Measurements from ENCODE around the gene BRSK2. TPM values are rescaled to one million over a fixed set of nuclear protein-coding genes. Genes with fewer than 3 reads are reported as not detected.
"Not testable (repeated sequence)": the region's sequence is repeated elsewhere in the genome, so short reads cannot be mapped to it uniquely, and the experiment has no call there.

The BRSK2 gene
- total and polyA plus RNA-seq, 2 donors from 2014 or later, result 0.43 to 1.2 TPM

DNA sequence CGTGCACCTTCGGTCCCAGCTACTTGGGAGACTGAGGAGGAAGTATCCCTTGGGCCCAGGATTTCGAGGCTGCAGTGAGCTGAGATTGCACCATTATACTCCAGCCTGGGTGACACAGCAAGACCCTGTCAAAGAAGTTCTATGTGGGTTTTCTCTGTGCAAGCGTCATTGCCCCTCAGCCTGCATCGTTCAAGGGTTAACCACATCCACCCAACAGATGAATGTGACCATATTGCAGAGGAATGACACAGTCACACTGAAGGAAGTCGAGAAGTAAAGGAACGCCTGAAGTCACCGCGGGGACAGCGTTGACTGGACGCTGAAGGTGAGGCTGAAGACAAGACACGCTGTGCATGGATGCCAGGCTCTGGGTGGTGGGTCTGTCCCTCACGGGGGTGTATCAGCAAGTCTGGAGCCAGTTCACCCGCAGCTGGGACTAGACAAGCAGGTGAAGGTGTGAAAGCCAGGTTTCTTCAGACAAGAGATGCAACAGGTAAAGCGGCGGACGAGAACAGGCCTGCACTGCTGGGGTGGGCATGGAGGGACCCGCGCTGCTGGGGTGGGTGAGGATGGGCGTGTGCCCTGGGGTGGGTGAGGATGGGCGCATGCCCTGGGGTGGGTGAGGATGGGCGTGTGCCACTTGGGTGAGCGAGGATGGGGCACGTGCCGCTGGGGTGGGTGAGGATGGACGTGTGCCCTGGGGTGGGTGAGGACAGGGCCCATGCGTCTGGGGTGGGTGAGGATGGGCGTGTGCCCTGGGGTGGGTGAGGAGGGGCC is 43.8 kb upstream of the BRSK2 start:
- no peak for DNase-seq
- no peaks in the 10 kb centered on the region for H3K27me3 ChIP-seq (ENCODE audit: control insufficient read depth, insufficient read depth, low read length)
- no peak overlapping the region for H3K9ac ChIP-seq (ENCODE audit: low read length in 3 of 3)
- H3K4me3 ChIP-seq (ENCODE audit: low read length in 3 of 3), result no peak overlapping the region
- H3K9me3 ChIP-seq (ENCODE audit: control insufficient read depth in 2 of 3, insufficient read depth in 1 of 3, low read length in 3 of 3), result no peaks in the 10 kb centered on the region
- TF ChIP-seq, protein P1, sequence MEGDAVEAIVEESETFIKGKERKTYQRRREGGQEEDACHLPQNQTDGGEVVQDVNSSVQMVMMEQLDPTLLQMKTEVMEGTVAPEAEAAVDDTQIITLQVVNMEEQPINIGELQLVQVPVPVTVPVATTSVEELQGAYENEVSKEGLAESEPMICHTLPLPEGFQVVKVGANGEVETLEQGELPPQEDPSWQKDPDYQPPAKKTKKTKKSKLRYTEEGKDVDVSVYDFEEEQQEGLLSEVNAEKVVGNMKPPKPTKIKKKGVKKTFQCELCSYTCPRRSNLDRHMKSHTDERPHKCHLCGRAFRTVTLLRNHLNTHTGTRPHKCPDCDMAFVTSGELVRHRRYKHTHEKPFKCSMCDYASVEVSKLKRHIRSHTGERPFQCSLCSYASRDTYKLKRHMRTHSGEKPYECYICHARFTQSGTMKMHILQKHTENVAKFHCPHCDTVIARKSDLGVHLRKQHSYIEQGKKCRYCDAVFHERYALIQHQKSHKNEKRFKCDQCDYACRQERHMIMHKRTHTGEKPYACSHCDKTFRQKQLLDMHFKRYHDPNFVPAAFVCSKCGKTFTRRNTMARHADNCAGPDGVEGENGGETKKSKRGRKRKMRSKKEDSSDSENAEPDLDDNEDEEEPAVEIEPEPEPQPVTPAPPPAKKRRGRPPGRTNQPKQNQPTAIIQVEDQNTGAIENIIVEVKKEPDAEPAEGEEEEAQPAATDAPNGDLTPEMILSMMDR (IDR thresholded peaks at IDR 0.05; ENCODE audit: borderline replicate concordance, extremely low read depth, insufficient read depth), result no peak
- intact Hi-C loops (cut with DNase I), result no loop called here
- no peak for FAIRE-seq
- H3K27ac ChIP-seq (ENCODE audit: low read depth in 2 of 2, low read length in 2 of 2), result no peak overlapping the region
- H3K4me1 ChIP-seq (ENCODE audit: control insufficient read depth in 2 of 3, insufficient read depth in 2 of 3, low read depth in 1 of 3, low read length in 3 of 3), result no peaks in the 10 kb centered on the region
- H3K36me3 ChIP-seq (ENCODE audit: control insufficient read depth in 2 of 3, insufficient read depth in 3 of 3, low read length in 3 of 3), result no peaks in the 10 kb centered on the region

DNA sequence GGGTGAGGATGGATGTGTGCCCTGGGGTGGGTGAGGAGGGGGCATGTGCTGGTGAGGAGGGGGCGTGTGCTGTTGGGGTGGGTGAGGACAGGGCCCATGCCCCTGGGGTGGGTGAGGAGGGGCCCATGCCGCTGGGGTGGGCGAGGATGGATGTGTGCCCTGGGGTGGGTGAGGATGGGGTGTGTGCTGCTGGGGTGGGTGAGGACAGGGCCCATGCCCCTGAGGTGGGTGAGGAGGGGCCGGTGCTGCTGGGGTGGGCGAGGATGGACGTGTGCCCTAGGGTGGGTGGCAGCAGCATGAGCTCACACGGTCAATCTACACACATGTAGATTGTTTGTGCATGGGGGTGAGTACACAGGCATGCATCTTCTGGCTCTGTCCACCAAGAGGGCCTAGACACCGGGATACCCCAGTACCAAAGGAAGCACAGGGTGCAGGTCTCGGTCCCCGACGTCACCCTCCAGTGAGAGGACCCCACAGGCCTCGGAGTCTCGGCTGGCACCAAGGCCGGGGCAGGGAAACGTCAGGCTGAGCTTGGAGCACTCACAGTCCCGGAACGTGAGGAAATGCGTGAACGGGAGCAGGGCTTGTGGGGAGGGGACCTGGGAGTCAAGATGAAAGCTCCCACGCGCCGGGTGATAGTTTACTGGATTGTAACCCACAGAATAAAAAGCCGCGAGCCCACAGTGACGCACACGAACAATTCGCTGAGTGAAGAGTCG is 42.9 kb upstream of the BRSK2 start:
- H3K27me3 ChIP-seq (ENCODE audit: control insufficient read depth, insufficient read depth, low read length), result no peaks in the 10 kb centered on the region
- intact Hi-C loops (cut with DNase I), result no loop called here
- no peak overlapping the region for H3K27ac ChIP-seq (ENCODE audit: low read depth in 2 of 2, low read length in 2 of 2)
- FAIRE-seq (no peak), DNase-seq (no peak)
- H3K9me3 ChIP-seq (ENCODE audit: control insufficient read depth in 2 of 3, insufficient read depth in 1 of 3, low read length in 3 of 3), result no peaks in the 10 kb centered on the region
- H3K9ac ChIP-seq (ENCODE audit: low read length in 3 of 3), result no peak overlapping the region
- TF ChIP-seq, protein P1 (IDR thresholded peaks at IDR 0.05; ENCODE audit: borderline replicate concordance, extremely low read depth, insufficient read depth), result no peak
- no peaks in the 10 kb centered on the region for H3K4me1 ChIP-seq (ENCODE audit: control insufficient read depth in 2 of 3, insufficient read depth in 2 of 3, low read depth in 1 of 3, low read length in 3 of 3)
- H3K4me3 ChIP-seq (ENCODE audit: low read length in 3 of 3), result no peak overlapping the region
- no peaks in the 10 kb centered on the region for H3K36me3 ChIP-seq (ENCODE audit: control insufficient read depth in 2 of 3, insufficient read depth in 3 of 3, low read length in 3 of 3)

DNA sequence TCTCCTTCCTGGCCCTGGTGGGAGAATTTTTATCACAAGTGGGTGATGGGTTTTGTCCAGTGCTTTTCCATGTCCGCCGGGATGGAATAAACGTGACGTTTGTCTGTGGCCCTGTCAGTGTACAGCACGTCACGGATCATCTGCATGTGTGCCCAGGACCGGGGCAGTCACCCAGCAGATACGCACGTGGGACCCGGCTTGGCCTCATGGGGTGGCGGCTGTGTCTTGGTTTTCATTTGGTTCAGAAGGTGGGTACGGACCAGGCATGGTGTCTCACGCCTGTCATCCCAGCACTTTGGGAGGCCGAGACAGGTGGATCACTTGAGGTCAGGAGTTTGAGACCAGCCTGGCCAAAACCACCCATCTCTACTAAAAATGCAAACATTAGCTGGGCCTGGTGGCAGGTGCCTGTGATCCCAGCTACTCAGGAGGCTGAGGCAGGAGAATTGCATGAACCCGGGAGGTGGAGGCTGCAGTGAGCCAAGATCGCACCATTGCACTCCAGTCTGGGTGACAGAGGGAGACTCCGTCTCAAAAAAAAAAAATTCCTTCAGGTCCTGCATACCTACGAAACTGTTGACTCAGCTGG is 42.2 kb upstream of the BRSK2 start:
- intact Hi-C loops (cut with DNase I); H3K36me3 ChIP-seq (ENCODE audit: control insufficient read depth in 2 of 3, insufficient read depth in 3 of 3, low read length in 3 of 3); H3K27me3 ChIP-seq (ENCODE audit: control insufficient read depth, insufficient read depth, low read length); H3K9me3 ChIP-seq (ENCODE audit: control insufficient read depth in 2 of 3, insufficient read depth in 1 of 3, low read length in 3 of 3); DNase-seq; H3K9ac ChIP-seq (ENCODE audit: low read length in 3 of 3); H3K27ac ChIP-seq (ENCODE audit: low read depth in 2 of 2, low read length in 2 of 2); H3K4me3 ChIP-seq (ENCODE audit: low read length in 3 of 3); H3K4me1 ChIP-seq (ENCODE audit: control insufficient read depth in 2 of 3, insufficient read depth in 2 of 3, low read depth in 1 of 3, low read length in 3 of 3); FAIRE-seq: not testable (repeated sequence)
